ENCODE measurements around the gene SLC4A1AP. TPM values are rescaled to one million over a fixed set of nuclear protein-coding genes. Genes with fewer than 3 reads are reported as not detected.

Gene SLC4A1AP
- total and polyA plus RNA-seq, 12 donors: 13.0 to 41.1 (median 22.3) TPM

- 0 to 5% (median 3%) methylated on average over 15 to 49 of the region's 51 CpGs for WGBS, 4 donors
- peak overlapping the region in 3 of 5 donors; percentile 31 to 85 (median 70) for H3K27ac ChIP-seq
- TF ChIP-seq POLR2A (IDR thresholded peaks at IDR 0.05): peak in 1 of 2 donors; percentile 10
- TF ChIP-seq, protein P1, sequence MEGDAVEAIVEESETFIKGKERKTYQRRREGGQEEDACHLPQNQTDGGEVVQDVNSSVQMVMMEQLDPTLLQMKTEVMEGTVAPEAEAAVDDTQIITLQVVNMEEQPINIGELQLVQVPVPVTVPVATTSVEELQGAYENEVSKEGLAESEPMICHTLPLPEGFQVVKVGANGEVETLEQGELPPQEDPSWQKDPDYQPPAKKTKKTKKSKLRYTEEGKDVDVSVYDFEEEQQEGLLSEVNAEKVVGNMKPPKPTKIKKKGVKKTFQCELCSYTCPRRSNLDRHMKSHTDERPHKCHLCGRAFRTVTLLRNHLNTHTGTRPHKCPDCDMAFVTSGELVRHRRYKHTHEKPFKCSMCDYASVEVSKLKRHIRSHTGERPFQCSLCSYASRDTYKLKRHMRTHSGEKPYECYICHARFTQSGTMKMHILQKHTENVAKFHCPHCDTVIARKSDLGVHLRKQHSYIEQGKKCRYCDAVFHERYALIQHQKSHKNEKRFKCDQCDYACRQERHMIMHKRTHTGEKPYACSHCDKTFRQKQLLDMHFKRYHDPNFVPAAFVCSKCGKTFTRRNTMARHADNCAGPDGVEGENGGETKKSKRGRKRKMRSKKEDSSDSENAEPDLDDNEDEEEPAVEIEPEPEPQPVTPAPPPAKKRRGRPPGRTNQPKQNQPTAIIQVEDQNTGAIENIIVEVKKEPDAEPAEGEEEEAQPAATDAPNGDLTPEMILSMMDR (IDR thresholded peaks at IDR 0.05): no peak
- peak overlapping the region in 3 of 4 donors; percentile 6 to 77 (median 29) for H3K4me3 ChIP-seq
- H3K36me3 ChIP-seq (replicated peaks in 1 of 2): no peaks in the 10 kb centered on the region
- H3K27me3 ChIP-seq: no peaks in the 10 kb centered on the region
- H3K4me1 ChIP-seq (replicated peaks in 1 of 2): peaks cover 5 to 11% of the 10 kb centered on the region in 2 donors
- DNase-seq: peak in 5 of 7 donors; percentile 56 to 76 (median 72)
- no peaks in the 10 kb centered on the region for H3K9me3 ChIP-seq (replicated peaks in 1 of 3)
- intact Hi-C loops (cut with DNase I): no loop called here
These were observed 51.9 kb downstream of the SLC4A1AP start for GRCh38 chr2:27715318-27716210.

DNA sequence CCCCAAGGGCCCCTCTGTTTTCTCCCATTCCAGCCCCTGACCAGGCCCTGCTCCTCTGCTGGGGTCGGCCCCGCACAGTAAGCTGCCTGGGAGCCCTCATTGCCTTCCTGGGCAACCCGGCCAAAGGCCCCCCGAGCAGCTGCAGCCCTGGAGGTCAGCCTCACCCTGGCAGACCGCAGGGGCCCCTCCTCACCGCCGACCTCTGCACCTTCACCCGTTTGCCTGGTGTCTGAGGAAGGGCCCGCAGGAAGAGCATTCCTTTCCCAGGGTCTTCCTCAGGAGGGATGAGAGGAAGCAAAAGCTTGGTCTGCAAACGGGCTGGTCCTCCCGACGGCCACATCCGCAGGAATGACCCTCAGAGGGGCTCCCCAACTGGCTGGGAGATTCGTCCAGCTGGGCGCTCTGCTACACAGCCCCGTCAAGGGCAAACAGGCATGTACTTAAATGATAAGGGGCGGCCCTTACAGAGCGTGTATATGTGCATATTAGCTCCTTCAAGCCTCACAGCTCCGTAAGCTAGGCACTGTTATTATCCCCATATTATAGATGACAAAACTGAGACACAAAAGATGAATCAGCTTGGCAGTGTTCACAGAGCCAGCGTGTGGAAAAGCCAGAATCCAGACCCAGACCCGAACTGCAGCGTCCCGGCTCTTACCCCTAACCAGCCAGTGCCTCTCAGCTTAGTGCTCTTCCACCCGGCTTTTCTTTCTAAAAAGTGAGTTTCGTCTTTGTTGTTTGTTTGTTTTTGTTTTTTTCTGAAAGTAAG lies 52.8 kb downstream of the SLC4A1AP start:
- H3K27ac ChIP-seq: peak overlapping the region in 1 of 5 donors; percentile 0
- H3K36me3 ChIP-seq (replicated peaks in 1 of 2): no peaks in the 10 kb centered on the region
- 70 to 77% (median 73%) methylated on average over 21 to 25 of the region's 25 CpGs for WGBS, 4 donors
- peak in 1 of 7 donors; percentile 47 for DNase-seq
- H3K4me1 ChIP-seq (replicated peaks in 1 of 2): peaks cover 5 to 11% of the 10 kb centered on the region in 2 donors
- no peaks in the 10 kb centered on the region for H3K9me3 ChIP-seq (replicated peaks in 1 of 3)
- TF ChIP-seq POLR2A (IDR thresholded peaks at IDR 0.05): no peak
- TF ChIP-seq, protein P1 (IDR thresholded peaks at IDR 0.05): no peak
- H3K27me3 ChIP-seq: no peaks in the 10 kb centered on the region
- intact Hi-C loops (cut with DNase I): no loop called here
- no peak overlapping the region for H3K4me3 ChIP-seq

GRCh38 chr2:27717070-27717795 lies 53.5 kb downstream of the SLC4A1AP start:
- H3K4me1 ChIP-seq (replicated peaks in 1 of 2): peaks cover 5 to 11% of the 10 kb centered on the region in 2 donors
- intact Hi-C loops (cut with DNase I): no loop called here
- peak overlapping the region in 1 of 5 donors; percentile 0 for H3K27ac ChIP-seq
- H3K27me3 ChIP-seq: no peaks in the 10 kb centered on the region
- DNase-seq: peak in 2 of 7 donors; percentile 18 to 77
- H3K9me3 ChIP-seq (replicated peaks in 1 of 3): no peaks in the 10 kb centered on the region
- H3K36me3 ChIP-seq (replicated peaks in 1 of 2): no peaks in the 10 kb centered on the region
- TF ChIP-seq, protein P1 (IDR thresholded peaks at IDR 0.05): no peak
- no peak for TF ChIP-seq POLR2A (IDR thresholded peaks at IDR 0.05)
- 75 to 86% (median 82%) methylated on average over 9 of the region's 9 CpGs for WGBS, 4 donors
- H3K4me3 ChIP-seq: no peak overlapping the region

All from adrenal gland (tissue), 12 donors.